ENCODE results near the gene ZKSCAN5. TPM values are rescaled to one million over a fixed set of nuclear protein-coding genes. Genes with fewer than 3 reads are reported as not detected.
A peak's percentile ranks its signal among the peaks of the same experiment; 100 is the strongest.
"Not testable (repeated sequence)": the region's sequence is repeated elsewhere in the genome, so short reads cannot be mapped to it uniquely, and the experiment has no call there.

ZKSCAN5 gene
- total RNA-seq, 1 experiment from 2014 or later = 19.5 TPM

DNA sequence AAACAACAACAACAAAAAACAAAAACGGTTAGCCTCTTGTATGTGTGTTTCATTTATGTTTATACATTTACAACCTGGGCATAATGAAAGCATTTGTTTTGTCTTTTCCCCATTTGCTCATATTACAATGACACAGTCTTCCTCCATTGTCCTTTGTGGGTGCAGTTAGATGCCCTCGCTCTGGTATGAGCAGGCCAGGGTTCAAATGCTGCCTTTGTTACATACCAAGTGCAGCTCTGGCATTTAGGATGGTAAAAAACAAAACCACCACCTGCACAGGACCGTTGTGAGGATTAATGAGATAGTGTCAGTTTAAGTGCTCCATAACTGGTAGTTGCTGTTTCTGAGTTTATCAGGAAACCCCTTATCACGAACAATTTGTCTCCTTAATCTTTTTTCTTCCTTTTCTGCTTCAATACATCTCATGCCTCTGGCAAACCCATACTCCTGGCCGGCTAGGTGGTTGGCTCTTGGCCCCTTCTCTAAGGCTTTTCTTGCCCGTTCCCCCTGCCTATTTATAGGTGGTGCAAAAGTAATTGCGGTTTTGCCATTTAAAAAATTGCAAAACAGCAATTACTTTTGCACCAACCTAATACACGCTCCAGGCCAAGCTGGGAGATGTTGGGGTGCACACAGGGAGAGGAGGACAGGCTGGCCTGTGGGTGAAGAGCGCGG is 75.0 kb downstream of the ZKSCAN5 start:
- DNase-seq = no peak
- no peaks in the 10 kb centered on the region for H3K36me3 ChIP-seq
- H3K4me3 ChIP-seq = peak overlapping the region; percentile 41
- peaks cover 2% of the 10 kb centered on the region; the same call in 1 of the 2 replicates for H3K9me3 ChIP-seq (replicated peaks)
- H3K27ac ChIP-seq = no peak overlapping the region
- no peaks in the 10 kb centered on the region for H3K4me1 ChIP-seq
- no peaks in the 10 kb centered on the region for H3K27me3 ChIP-seq

DNA sequence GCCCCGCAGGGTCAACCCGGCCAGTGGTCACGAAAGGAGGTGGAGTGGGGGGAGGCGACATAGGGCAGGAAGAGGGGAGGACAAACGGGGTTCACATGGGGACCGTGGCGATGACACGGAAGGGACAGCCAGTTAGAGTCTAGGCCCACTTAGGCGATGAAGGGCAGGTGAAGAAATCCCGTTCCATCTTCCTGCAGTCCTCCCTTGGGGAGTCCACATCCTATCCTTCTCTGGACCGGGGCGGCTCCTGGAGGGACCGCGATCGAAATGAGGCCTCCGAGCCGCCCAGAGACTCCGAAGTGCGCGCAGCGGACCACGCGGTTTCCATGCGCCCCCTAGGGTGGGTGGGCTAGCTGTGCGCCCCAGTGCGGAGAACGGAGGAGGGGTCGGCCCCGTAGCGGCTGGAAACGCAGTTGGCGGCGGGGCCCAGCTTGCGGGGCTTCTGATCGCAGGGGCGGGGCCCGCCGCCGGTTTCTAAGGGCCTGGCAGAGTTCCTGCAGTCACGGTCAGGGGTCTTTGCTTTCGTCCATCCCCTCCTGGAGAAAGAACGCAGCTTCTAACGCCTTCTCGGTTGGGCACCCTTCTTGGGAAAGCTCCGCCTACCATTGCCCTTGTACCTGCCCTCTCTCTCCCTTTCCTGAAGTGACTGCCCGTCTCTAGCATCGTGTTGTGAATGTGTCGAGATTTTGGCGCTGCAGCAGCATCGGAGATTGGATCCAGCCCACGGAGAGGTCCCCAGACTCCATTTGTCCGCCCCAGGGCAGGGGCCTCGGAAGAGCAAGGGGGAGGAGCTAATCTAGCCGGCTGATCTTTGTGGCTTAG is 75.7 kb downstream of the ZKSCAN5 start:
- H3K27ac ChIP-seq = no peak overlapping the region
- peak; percentile 32 to 38 for DNase-seq

DNA sequence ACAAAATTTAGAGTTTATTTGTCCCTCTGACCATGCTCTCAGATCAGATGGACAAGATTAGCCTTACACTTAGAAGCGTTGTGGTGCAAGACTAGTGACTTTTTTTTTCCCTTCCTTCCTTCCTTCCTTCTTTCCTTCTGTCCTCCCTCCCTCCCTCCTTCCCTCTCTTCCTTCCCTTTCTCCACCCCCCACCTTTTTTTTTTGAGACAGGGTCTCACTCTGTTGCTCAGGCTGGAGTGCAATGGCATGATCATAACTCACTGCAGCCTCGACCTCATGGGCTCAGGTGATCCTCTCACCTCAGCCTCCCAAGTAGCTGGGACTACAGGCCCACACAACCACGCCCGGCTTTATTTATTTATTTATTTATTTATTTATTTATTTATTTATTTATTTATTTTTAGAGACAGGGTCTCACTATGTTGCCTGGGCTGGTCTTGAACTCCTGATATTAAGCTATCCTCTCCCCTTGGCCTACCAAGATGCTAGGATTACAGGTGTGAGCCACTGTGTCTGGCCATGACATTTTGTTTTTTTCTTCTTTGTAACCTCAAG is 76.4 kb downstream of the ZKSCAN5 start:
- not testable (repeated sequence) for DNase-seq; H3K27me3 ChIP-seq; H3K27ac ChIP-seq; H3K9me3 ChIP-seq (replicated peaks); H3K4me1 ChIP-seq; H3K36me3 ChIP-seq
- peak overlapping the region; percentile 41 for H3K4me3 ChIP-seq

More for the DNA sequence above, 75.7 kb downstream of the ZKSCAN5 start:
- H3K36me3 ChIP-seq = no peaks in the 10 kb centered on the region
- H3K9me3 ChIP-seq (replicated peaks) = peaks cover 5% of the 10 kb centered on the region; the same call in 1 of the 2 replicates
- H3K27me3 ChIP-seq = no peaks in the 10 kb centered on the region
- H3K4me1 ChIP-seq = no peaks in the 10 kb centered on the region
- H3K4me3 ChIP-seq = peak overlapping the region; percentile 41

Other genes with a start within 250 kb of the ZKSCAN5 start
- gene MYH16, start 231.8 kb upstream of the ZKSCAN5 start, total RNA-seq (2014; rRNA removed; shearing (Covaris generic)) = 0.12 TPM in 1 of 2 replicates, not detected in the other
- gene ARPC1A, start 178.8 kb upstream of the ZKSCAN5 start, total RNA-seq (2014; rRNA removed; shearing (Covaris generic)) = 130 and 132 TPM in 2 replicates
- gene ARPC1B, start 129.9 kb upstream of the ZKSCAN5 start, total RNA-seq (2014; rRNA removed; shearing (Covaris generic)) = 40.9 and 42.2 TPM in 2 replicates
- gene PDAP1, start 96.1 kb upstream of the ZKSCAN5 start, total RNA-seq (2014; rRNA removed; shearing (Covaris generic)) = 72.8 and 76.8 TPM in 2 replicates
- gene BUD31, start 95.7 kb upstream of the ZKSCAN5 start, total RNA-seq (2014; rRNA removed; shearing (Covaris generic)) = 132 and 136 TPM in 2 replicates
- gene PTCD1, start 65.9 kb upstream of the ZKSCAN5 start, total RNA-seq (2014; rRNA removed; shearing (Covaris generic)) = 7.5 and 8.2 TPM in 2 replicates
- gene CPSF4, start 65.7 kb upstream of the ZKSCAN5 start, total RNA-seq (2014; rRNA removed; shearing (Covaris generic)) = 58.9 and 76.8 TPM in 2 replicates
- 912 and 1,207 TPM in 2 replicates for gene ATP5MF, start 38.5 kb upstream of the ZKSCAN5 start, total RNA-seq (2014; rRNA removed; shearing (Covaris generic))
- 12.2 and 20.1 TPM in 2 replicates for gene ZNF789, start 31.8 kb upstream of the ZKSCAN5 start, total RNA-seq (2014; rRNA removed; shearing (Covaris generic))
- gene ZNF394, start 4.4 kb upstream of the ZKSCAN5 start, total RNA-seq (2014; rRNA removed; shearing (Covaris generic)) = 25.4 and 29.7 TPM in 2 replicates
- gene FAM200A, start 47.5 kb downstream of the ZKSCAN5 start, total RNA-seq (2014; rRNA removed; shearing (Covaris generic)) = 13.9 and 15.0 TPM in 2 replicates
- 64.3 and 79.9 TPM in 2 replicates for gene ZNF655, start 54.0 kb downstream of the ZKSCAN5 start, total RNA-seq (2014; rRNA removed; shearing (Covaris generic))
- 0.32 and 0.61 TPM in 2 replicates for gene TMEM225B, start 93.6 kb downstream of the ZKSCAN5 start, total RNA-seq (2014; rRNA removed; shearing (Covaris generic))
- gene ZSCAN25, start 112.3 kb downstream of the ZKSCAN5 start, total RNA-seq (2014; rRNA removed; shearing (Covaris generic)) = 21.2 and 22.0 TPM in 2 replicates
- 0.36 TPM in 1 of 2 replicates, not detected in the other for gene CYP3A5, start 175.3 kb downstream of the ZKSCAN5 start, total RNA-seq (2014; rRNA removed; shearing (Covaris generic))
- gene CYP3A7, start 230.5 kb downstream of the ZKSCAN5 start, total RNA-seq (2014; rRNA removed; shearing (Covaris generic)) = 0.12 TPM in 1 of 2 replicates, not detected in the other

All from SJCRH30 (cell line).